Endodermal cell (in vitro differentiated cells): ENCODE measurements around the gene C1orf174. TPM values are rescaled to one million over a fixed set of nuclear protein-coding genes. Genes with fewer than 3 reads are reported as not detected.

ENCODE experiments used
- DNase-seq: peaks from one replicate; pipeline ENCODE4 v3.0.0-alpha.2; 2017
- H3K27ac ChIP-seq: 2 replicates; pipeline ENCODE4 v1.5.1; 2013; ENCODE audit warnings: mild to moderate bottlenecking, low read depth, low read length, moderate library complexity
- H3K27me3 ChIP-seq: 2 replicates; pipeline ENCODE4 v1.6.1; 2013; ENCODE audit warnings: mild to moderate bottlenecking, low read length, moderate library complexity; ENCODE audit not compliant: insufficient read depth, control insufficient read depth, poor library complexity, severe bottlenecking
- H3K36me3 ChIP-seq: 2 replicates; pipeline ENCODE4 v1.7.0; 2013; ENCODE audit warnings: mild to moderate bottlenecking, low read length, moderate library complexity; ENCODE audit not compliant: control insufficient read depth, insufficient read depth
- H3K4me1 ChIP-seq: one replicate; pipeline ENCODE4 v1.7.0; 2013; ENCODE audit warnings: low read length; ENCODE audit not compliant: control insufficient read depth, insufficient read depth
- H3K4me3 ChIP-seq: 2 replicates; pipeline ENCODE4 v1.5.1; 2013; ENCODE audit warnings: mild to moderate bottlenecking, low read length, moderate library complexity
- H3K9ac ChIP-seq: 2 replicates; pipeline ENCODE4 v1.6.1; 2013; ENCODE audit warnings: mild to moderate bottlenecking, low read length, moderate library complexity; ENCODE audit not compliant: poor library complexity, severe bottlenecking; ENCODE audit errors: extremely low read depth
- H3K9me3 ChIP-seq: 2 replicates; pipeline ENCODE4 v1.6.1; 2013; ENCODE audit warnings: mild to moderate bottlenecking, low read length, moderate library complexity; ENCODE audit not compliant: control insufficient read depth
- H3K27ac Mint-ChIP-seq: 2 replicates; pipeline ENCODE4 v1.8.0; 2020; ENCODE audit warnings: mixed read lengths
- H3K27me3 Mint-ChIP-seq: 2 replicates; pipeline ENCODE4 v1.8.0; 2021; ENCODE audit warnings: mild to moderate bottlenecking, mixed read lengths; ENCODE audit not compliant: insufficient read depth
- H3K36me3 Mint-ChIP-seq: 2 replicates; pipeline ENCODE4 v1.8.0; 2020; ENCODE audit warnings: low read depth, mixed read lengths
- H3K4me1 Mint-ChIP-seq: 2 replicates; pipeline ENCODE4 v1.8.0; 2020; ENCODE audit warnings: mixed read lengths
- H3K4me3 Mint-ChIP-seq: 2 replicates; pipeline ENCODE4 v1.8.0; 2020; ENCODE audit warnings: mild to moderate bottlenecking, moderate library complexity, mixed read lengths
- H3K9me3 Mint-ChIP-seq: 2 replicates; pipeline ENCODE4 v1.8.0; 2020; ENCODE audit warnings: mild to moderate bottlenecking, mixed read lengths
- CTCF ChIP-seq: fragments of 200-600 bp; sonication (generic); conservative IDR thresholded peaks from 2 replicates; pipeline ENCODE4 v1.5.0; 2021; ENCODE audit warnings: antibody characterized with exemption, mild to moderate bottlenecking
- WGBS, 2 experiments: methylation state at CpG; one replicate each; pipeline versions ENCODE4 v1.1.5 to v1.1.7; 2013; ENCODE audit warnings: missing lambda C conversion rate in 2 of 2, mixed read lengths in 1 of 2; ENCODE audit not compliant: insufficient coverage in 1 of 2, insufficient read length in 1 of 2; 5-methylcytosine and 5-hydroxymethylcytosine counted together
- total RNA-seq, 2 donors: library from RNA; stranded (reverse); fragmentation: NEBNext Ultra II Directional in 1 of 2; extraction: Animal tissue kit (Norgen Biotek cat#: 25700) in 1 of 2; gene quantifications; 2 replicates in 1 of 2; 3 replicates in 1 of 2; pipeline ENCODE4 v1.2.1, GENCODE V29; 2021

The C1orf174 gene
- total RNA-seq, 2 donors from 2014 or later = 28.4 to 38.4 TPM

- no peak overlapping the region for H3K4me3 ChIP-seq
- H3K27me3 ChIP-seq = no peaks in the 10 kb centered on the region
- 86 to 95% methylated on average over 20 to 22 of the region's 22 CpGs for WGBS, 2 experiments
- Mint-ChIP-seq H3K4me1 (peaks cover 20% of the 10 kb centered on the region), H3K27ac (no peak overlapping the region), H3K36me3 (no peaks in the 10 kb centered on the region), H3K4me3 (no peak overlapping the region), H3K9me3 (no peaks in the 10 kb centered on the region), H3K27me3 (no peaks in the 10 kb centered on the region)
- H3K36me3 ChIP-seq = no peaks in the 10 kb centered on the region
- TF ChIP-seq CTCF = no peak
- no peaks in the 10 kb centered on the region for H3K9me3 ChIP-seq
- no peak for DNase-seq
- no peak overlapping the region for H3K9ac ChIP-seq
- no peak overlapping the region for H3K27ac ChIP-seq
- peaks cover 7% of the 10 kb centered on the region for H3K4me1 ChIP-seq
Observed at GRCh38 chr1:3907621-3908165, 7.6 kb upstream of the C1orf174 start.

GRCh38 chr1:3907031-3907534, 7.0 kb upstream of the C1orf174 start:
- no peaks in the 10 kb centered on the region for H3K27me3 Mint-ChIP-seq
- peaks cover 20% of the 10 kb centered on the region for H3K4me1 Mint-ChIP-seq
- peak; percentile 82 for DNase-seq
- H3K4me3 Mint-ChIP-seq = no peak overlapping the region
- Histone ChIP-seq H3K9ac (no peak overlapping the region), H3K36me3 (no peaks in the 10 kb centered on the region), H3K4me3 (no peak overlapping the region), H3K4me1 (peaks cover 7% of the 10 kb centered on the region), H3K27ac (no peak overlapping the region), H3K27me3 (no peaks in the 10 kb centered on the region), H3K9me3 (no peaks in the 10 kb centered on the region)
- H3K36me3 Mint-ChIP-seq = no peaks in the 10 kb centered on the region
- peak; percentile 62 for TF ChIP-seq CTCF
- no peak overlapping the region for H3K27ac Mint-ChIP-seq
- 86 to 90% methylated on average over 8 to 21 of the region's 22 CpGs for WGBS, 2 experiments
- no peaks in the 10 kb centered on the region for H3K9me3 Mint-ChIP-seq

- H3K9ac ChIP-seq = no peak overlapping the region
- 91 to 93% methylated on average over 11 of the region's 11 CpGs for WGBS, 2 experiments
- Mint-ChIP-seq H3K27me3 (no peaks in the 10 kb centered on the region), H3K27ac (no peak overlapping the region), H3K36me3 (no peaks in the 10 kb centered on the region), H3K4me1 (peaks cover 20% of the 10 kb centered on the region), H3K9me3 (no peaks in the 10 kb centered on the region), H3K4me3 (no peak overlapping the region)
- H3K9me3 ChIP-seq = no peaks in the 10 kb centered on the region
- DNase-seq = no peak
- no peak overlapping the region for H3K4me3 ChIP-seq
- H3K36me3 ChIP-seq = no peaks in the 10 kb centered on the region
- H3K4me1 ChIP-seq = peaks cover 7% of the 10 kb centered on the region
- H3K27me3 ChIP-seq = no peaks in the 10 kb centered on the region
- H3K27ac ChIP-seq = no peak overlapping the region
- TF ChIP-seq CTCF = no peak
Observed at GRCh38 chr1:3906672-3907020, 6.6 kb upstream of the C1orf174 start.
